Iris pigment epithelial cell (primary cell): Measurements from ENCODE around the gene LOXL3.
A peak's percentile ranks its signal among the peaks of the same experiment; 100 is the strongest.
"Not testable (repeated sequence)": the region's sequence is repeated elsewhere in the genome, so short reads cannot be mapped to it uniquely, and the experiment has no call there.

Source experiments
- DNase-seq: peaks from one replicate; pipeline ENCODE4 v3.0.0-alpha.2; 2011; ENCODE audit warnings: low read depth

The LOXL3 gene

GRCh38 chr2:74573747-74574562, 20.2 kb upstream of the LOXL3 start:
- DNase-seq, result peak; percentile 85

GRCh38 chr2:74572178-74572925, 18.6 kb upstream of the LOXL3 start:
- DNase-seq, result no peak

GRCh38 chr2:74571058-74571457, 17.3 kb upstream of the LOXL3 start:
- no peak for DNase-seq

GRCh38 chr2:74569686-74570085, 15.9 kb upstream of the LOXL3 start:
- no peak for DNase-seq

- DNase-seq, result peak; percentile 93
Observed at GRCh38 chr2:74567881-74568280, 14.1 kb upstream of the LOXL3 start.

GRCh38 chr2:74566754-74567085, 13.0 kb upstream of the LOXL3 start:
- DNase-seq, result peak; percentile 85

GRCh38 chr2:74566076-74566753, 12.5 kb upstream of the LOXL3 start:
- DNase-seq, result no peak

GRCh38 chr2:74564222-74564621, 10.5 kb upstream of the LOXL3 start:
- DNase-seq, result no peak

GRCh38 chr2:74562126-74562775, 8.5 kb upstream of the LOXL3 start:
- no peak for DNase-seq

- not testable (repeated sequence) for DNase-seq
Observed at GRCh38 chr2:74561022-74561421, 7.3 kb upstream of the LOXL3 start.

- DNase-seq, result no peak
Observed at GRCh38 chr2:74560591-74560990, 6.8 kb upstream of the LOXL3 start.

- DNase-seq, result no peak
Observed at GRCh38 chr2:74559912-74560311, 6.2 kb upstream of the LOXL3 start.

GRCh38 chr2:74558284-74559230, 4.8 kb upstream of the LOXL3 start:
- no peak for DNase-seq

GRCh38 chr2:74556831-74557370, 3.2 kb upstream of the LOXL3 start:
- DNase-seq, result no peak

GRCh38 chr2:74556159-74556558, 2.4 kb upstream of the LOXL3 start:
- no peak for DNase-seq

- no peak for DNase-seq
Observed at GRCh38 chr2:74555610-74556103, 1.9 kb upstream of the LOXL3 start.

- peak; percentile 54 for DNase-seq
Observed at GRCh38 chr2:74554820-74555531, 1.2 kb upstream of the LOXL3 start.

- no peak for DNase-seq
Observed at GRCh38 chr2:74552914-74553811, 579 bp downstream of the LOXL3 start.
